ENCODE results near the gene NUP98.
A peak's percentile ranks its signal among the peaks of the same experiment; 100 is the strongest.

Gene NUP98

GRCh38 chr11:3684819-3685172 is 112.6 kb downstream of the NUP98 start:
- no peak overlapping the region for H3K4me2 ChIP-seq (ENCODE audit: low read depth, low read length, poor library complexity, severe bottlenecking)
- H3K27me3 ChIP-seq (ENCODE audit: insufficient read depth, low read length, poor library complexity, severe bottlenecking): no peaks in the 10 kb centered on the region
- no peaks in the 10 kb centered on the region for H3K79me2 ChIP-seq (ENCODE audit: insufficient read depth, low read length)
- no peaks in the 10 kb centered on the region for H3K9me3 ChIP-seq (ENCODE audit: insufficient read depth, low read depth, low read length)
- no peaks in the 10 kb centered on the region for H4K20me1 ChIP-seq (ENCODE audit: insufficient read depth, low read length, poor library complexity, severe bottlenecking)
- H3K4me3 ChIP-seq (ENCODE audit: low read length, poor library complexity, severe bottlenecking): no peak overlapping the region
- no peak for TF ChIP-seq EZH2phosphoT487 (IDR thresholded peaks at IDR 0.05; ENCODE audit: borderline replicate concordance)
- TF ChIP-seq CTCF (conservative IDR thresholded peaks at IDR 0.05; ENCODE audit: low read length): no peak
- no peaks in the 10 kb centered on the region for H3K4me1 ChIP-seq (ENCODE audit: insufficient read depth, low read length, poor library complexity, severe bottlenecking)
- H3K9ac ChIP-seq (ENCODE audit: low read depth, low read length, poor library complexity, severe bottlenecking): no peak overlapping the region
- no peaks in the 10 kb centered on the region for H3F3A ChIP-seq (ENCODE audit: low read depth)
- H2AFZ ChIP-seq (ENCODE audit: low read length): no peak overlapping the region
- peaks cover 83% of the 10 kb centered on the region; the same call in 1 of the 2 replicates for H3K36me3 ChIP-seq (ENCODE audit: insufficient read depth, low read length)
- H3K9me2 ChIP-seq (replicated peaks; ENCODE audit: low read depth, low read length): no peaks in the 10 kb centered on the region

- Histone ChIP-seq H3K4me3 (ENCODE audit: low read length, poor library complexity, severe bottlenecking) (no peak overlapping the region), H3K36me3 (ENCODE audit: insufficient read depth, low read length) (peaks cover 83% of the 10 kb centered on the region), H3F3A (ENCODE audit: low read depth) (no peaks in the 10 kb centered on the region), H3K27me3 (ENCODE audit: insufficient read depth, low read length, poor library complexity, severe bottlenecking) (no peaks in the 10 kb centered on the region), H4K20me1 (ENCODE audit: insufficient read depth, low read length, poor library complexity, severe bottlenecking) (no peaks in the 10 kb centered on the region), H3K9me3 (ENCODE audit: insufficient read depth, low read depth, low read length) (no peaks in the 10 kb centered on the region), H3K4me2 (ENCODE audit: low read depth, low read length, poor library complexity, severe bottlenecking) (no peak overlapping the region), H3K9me2 (replicated peaks; ENCODE audit: low read depth, low read length) (no peaks in the 10 kb centered on the region), H3K9ac (ENCODE audit: low read depth, low read length, poor library complexity, severe bottlenecking) (no peak overlapping the region), H2AFZ (ENCODE audit: low read length) (no peak overlapping the region), H3K79me2 (ENCODE audit: insufficient read depth, low read length) (no peaks in the 10 kb centered on the region), H3K4me1 (ENCODE audit: insufficient read depth, low read length, poor library complexity, severe bottlenecking) (no peaks in the 10 kb centered on the region)
- no peak for TF ChIP-seq CTCF (conservative IDR thresholded peaks at IDR 0.05; ENCODE audit: low read length)
- TF ChIP-seq EZH2phosphoT487 (IDR thresholded peaks at IDR 0.05; ENCODE audit: borderline replicate concordance): no peak
Measured at GRCh38 chr11:3684129-3684818, 113.1 kb downstream of the NUP98 start.

- no peak overlapping the region for H3K9ac ChIP-seq (ENCODE audit: low read depth, low read length, poor library complexity, severe bottlenecking)
- no peak overlapping the region for H2AFZ ChIP-seq (ENCODE audit: low read length)
- no peaks in the 10 kb centered on the region for H4K20me1 ChIP-seq (ENCODE audit: insufficient read depth, low read length, poor library complexity, severe bottlenecking)
- no peak overlapping the region for H3K4me3 ChIP-seq (ENCODE audit: low read length, poor library complexity, severe bottlenecking)
- no peaks in the 10 kb centered on the region for H3K79me2 ChIP-seq (ENCODE audit: insufficient read depth, low read length)
- no peaks in the 10 kb centered on the region for H3K9me3 ChIP-seq (ENCODE audit: insufficient read depth, low read depth, low read length)
- H3K27me3 ChIP-seq (ENCODE audit: insufficient read depth, low read length, poor library complexity, severe bottlenecking): no peaks in the 10 kb centered on the region
- H3K4me2 ChIP-seq (ENCODE audit: low read depth, low read length, poor library complexity, severe bottlenecking): no peak overlapping the region
- H3K9me2 ChIP-seq (replicated peaks; ENCODE audit: low read depth, low read length): no peaks in the 10 kb centered on the region
- no peak for TF ChIP-seq EZH2phosphoT487 (IDR thresholded peaks at IDR 0.05; ENCODE audit: borderline replicate concordance)
- 0 out of 2 replicates have a peak, but pooled peaks have one; percentile 11 for TF ChIP-seq CTCF (conservative IDR thresholded peaks at IDR 0.05; ENCODE audit: low read length)
- peaks cover 91% of the 10 kb centered on the region for H3K36me3 ChIP-seq (ENCODE audit: insufficient read depth, low read length)
- no peaks in the 10 kb centered on the region for H3K4me1 ChIP-seq (ENCODE audit: insufficient read depth, low read length, poor library complexity, severe bottlenecking)
- H3F3A ChIP-seq (ENCODE audit: low read depth): no peaks in the 10 kb centered on the region
Measured at GRCh38 chr11:3683039-3683438, 114.3 kb downstream of the NUP98 start.
